ENCODE data around the gene CMTM8.
A peak's percentile ranks its signal among the peaks of the same experiment; 100 is the strongest.

CMTM8 gene

GRCh38 chr3:32292085-32292796 is 53.8 kb downstream of the CMTM8 start:
- WGBS, 2 donors (ENCODE audit: extremely low coverage in 2 of 2, insufficient read length in 2 of 2, insufficient replicate concordance in 1 of 2), result no CpG with 5 or more reads among the region's 7 CpGs

GRCh38 chr3:32293903-32294302 is 55.4 kb downstream of the CMTM8 start:
- H3K23ac ChIP-seq (ENCODE audit: low read depth, low read length, poor library complexity), result no peak overlapping the region
- no peak overlapping the region for H2AK5ac ChIP-seq (ENCODE audit: low read depth, low read length)
- no peak overlapping the region for H2BK15ac ChIP-seq (ENCODE audit: low read length)
- H3K14ac ChIP-seq (ENCODE audit: low read length), result no peak overlapping the region
- WGBS, 2 donors (ENCODE audit: extremely low coverage in 2 of 2, insufficient read length in 2 of 2, insufficient replicate concordance in 1 of 2), result no CpG with 5 or more reads among the region's 3 CpGs
- no peak overlapping the region for H3K18ac ChIP-seq (ENCODE audit: low read length)
- no peaks in the 10 kb centered on the region for H3K36me3 ChIP-seq (replicated peaks in 1 of 2; ENCODE audit: control insufficient read depth in 2 of 2, insufficient read depth in 2 of 2, low read length in 2 of 2)
- H3K4me3 ChIP-seq (ENCODE audit: low read length in 2 of 2), result no peak overlapping the region
- no peak overlapping the region for H2AFZ ChIP-seq (ENCODE audit: low read length)
- H3K9ac ChIP-seq (ENCODE audit: low read depth, low read length, poor library complexity), result no peak overlapping the region
- no peak overlapping the region for H2BK5ac ChIP-seq (ENCODE audit: low read length)
- no peaks in the 10 kb centered on the region for H3K79me1 ChIP-seq (ENCODE audit: low read depth, low read length)
- H3K9me3 ChIP-seq (replicated peaks in 1 of 2; ENCODE audit: control insufficient read depth in 2 of 2, insufficient read depth in 1 of 2, low read depth in 1 of 2, low read length in 2 of 2), result no peaks in the 10 kb centered on the region
- no peak overlapping the region for H3K4me2 ChIP-seq (ENCODE audit: insufficient read depth, low read length, poor library complexity, severe bottlenecking)
- H3K4ac ChIP-seq (ENCODE audit: low read length), result no peak overlapping the region
- H3K27ac ChIP-seq (replicated peaks; ENCODE audit: low read length), result no peak overlapping the region
- peaks cover 0 to 3% of the 10 kb centered on the region in 2 donors for H3K4me1 ChIP-seq (ENCODE audit: control insufficient read depth in 2 of 2, insufficient read depth in 1 of 2, low read depth in 1 of 2, low read length in 2 of 2)
- H2BK120ac ChIP-seq (ENCODE audit: low read depth, low read length), result no peak overlapping the region
- H2BK12ac ChIP-seq (ENCODE audit: low read length), result no peak overlapping the region
- H4K91ac ChIP-seq (ENCODE audit: low read depth, low read length, poor library complexity), result no peak overlapping the region
- no peak overlapping the region for H4K8ac ChIP-seq (ENCODE audit: low read depth, low read length)
- no peaks in the 10 kb centered on the region for H3K27me3 ChIP-seq (ENCODE audit: control insufficient read depth in 3 of 3, insufficient read depth in 3 of 3, low read depth in 1 of 3, low read length in 3 of 3)
- DNase-seq (ENCODE audit: low spot score), result no peak

More at GRCh38 chr3:32292085-32292796, 53.8 kb downstream of the CMTM8 start:
- DNase-seq (ENCODE audit: low spot score), result no peak
- H3K79me1 ChIP-seq (ENCODE audit: low read depth, low read length), result no peaks in the 10 kb centered on the region
- peaks cover 0 to under 1% of the 10 kb centered on the region in 2 donors for H3K4me1 ChIP-seq (ENCODE audit: control insufficient read depth in 2 of 2, insufficient read depth in 1 of 2, low read depth in 1 of 2, low read length in 2 of 2)
- no peak overlapping the region for H3K14ac ChIP-seq (ENCODE audit: low read length)
- no peak overlapping the region for H2BK15ac ChIP-seq (ENCODE audit: low read length)
- no peak overlapping the region for H2BK12ac ChIP-seq (ENCODE audit: low read length)
- no peak overlapping the region for H3K4me2 ChIP-seq (ENCODE audit: insufficient read depth, low read length, poor library complexity, severe bottlenecking)
- H4K91ac ChIP-seq (ENCODE audit: low read depth, low read length, poor library complexity), result no peak overlapping the region
- no peaks in the 10 kb centered on the region for H3K36me3 ChIP-seq (replicated peaks in 1 of 2; ENCODE audit: control insufficient read depth in 2 of 2, insufficient read depth in 2 of 2, low read length in 2 of 2)
- H3K4me3 ChIP-seq (ENCODE audit: low read length in 2 of 2), result no peak overlapping the region
- no peak overlapping the region for H3K9ac ChIP-seq (ENCODE audit: low read depth, low read length, poor library complexity)
- no peak overlapping the region for H3K18ac ChIP-seq (ENCODE audit: low read length)
- no peak overlapping the region for H2BK5ac ChIP-seq (ENCODE audit: low read length)
- H4K8ac ChIP-seq (ENCODE audit: low read depth, low read length), result no peak overlapping the region
- H3K27me3 ChIP-seq (ENCODE audit: control insufficient read depth in 3 of 3, insufficient read depth in 3 of 3, low read depth in 1 of 3, low read length in 3 of 3), result no peaks in the 10 kb centered on the region
- no peak overlapping the region for H2BK120ac ChIP-seq (ENCODE audit: low read depth, low read length)
- H3K27ac ChIP-seq (replicated peaks; ENCODE audit: low read length), result no peak overlapping the region
- no peaks in the 10 kb centered on the region for H3K9me3 ChIP-seq (replicated peaks in 1 of 2; ENCODE audit: control insufficient read depth in 2 of 2, insufficient read depth in 1 of 2, low read depth in 1 of 2, low read length in 2 of 2)
- H2AK5ac ChIP-seq (ENCODE audit: low read depth, low read length), result no peak overlapping the region
- H2AFZ ChIP-seq (ENCODE audit: low read length), result no peak overlapping the region
- H3K4ac ChIP-seq (ENCODE audit: low read length), result no peak overlapping the region
- H3K23ac ChIP-seq (ENCODE audit: low read depth, low read length, poor library complexity), result no peak overlapping the region

- H3K4me1 ChIP-seq (ENCODE audit: control insufficient read depth in 2 of 2, insufficient read depth in 1 of 2, low read depth in 1 of 2, low read length in 2 of 2), result peaks cover 0 to 3% of the 10 kb centered on the region in 2 donors
- H3K9ac ChIP-seq (ENCODE audit: low read depth, low read length, poor library complexity), result no peak overlapping the region
- H2AK5ac ChIP-seq (ENCODE audit: low read depth, low read length), result no peak overlapping the region
- no peaks in the 10 kb centered on the region for H3K9me3 ChIP-seq (replicated peaks in 1 of 2; ENCODE audit: control insufficient read depth in 2 of 2, insufficient read depth in 1 of 2, low read depth in 1 of 2, low read length in 2 of 2)
- H3K79me1 ChIP-seq (ENCODE audit: low read depth, low read length), result no peaks in the 10 kb centered on the region
- DNase-seq (ENCODE audit: low spot score), result peak; percentile 70
- H3K23ac ChIP-seq (ENCODE audit: low read depth, low read length, poor library complexity), result no peak overlapping the region
- H2BK15ac ChIP-seq (ENCODE audit: low read length), result no peak overlapping the region
- H2BK5ac ChIP-seq (ENCODE audit: low read length), result no peak overlapping the region
- no peak overlapping the region for H3K27ac ChIP-seq (replicated peaks; ENCODE audit: low read length)
- H3K4me3 ChIP-seq (ENCODE audit: low read length in 2 of 2), result no peak overlapping the region
- no peak overlapping the region for H3K4ac ChIP-seq (ENCODE audit: low read length)
- peak overlapping the region; percentile 42 for H2AFZ ChIP-seq (ENCODE audit: low read length)
- H3K18ac ChIP-seq (ENCODE audit: low read length), result no peak overlapping the region
- no CpG with 5 or more reads among the region's 8 CpGs for WGBS, 2 donors (ENCODE audit: extremely low coverage in 2 of 2, insufficient read length in 2 of 2, insufficient replicate concordance in 1 of 2)
- no peak overlapping the region for H3K14ac ChIP-seq (ENCODE audit: low read length)
- no peaks in the 10 kb centered on the region for H3K27me3 ChIP-seq (ENCODE audit: control insufficient read depth in 3 of 3, insufficient read depth in 3 of 3, low read depth in 1 of 3, low read length in 3 of 3)
- no peaks in the 10 kb centered on the region for H3K36me3 ChIP-seq (replicated peaks in 1 of 2; ENCODE audit: control insufficient read depth in 2 of 2, insufficient read depth in 2 of 2, low read length in 2 of 2)
- no peak overlapping the region for H4K91ac ChIP-seq (ENCODE audit: low read depth, low read length, poor library complexity)
- H2BK120ac ChIP-seq (ENCODE audit: low read depth, low read length), result no peak overlapping the region
- no peak overlapping the region for H3K4me2 ChIP-seq (ENCODE audit: insufficient read depth, low read length, poor library complexity, severe bottlenecking)
- no peak overlapping the region for H2BK12ac ChIP-seq (ENCODE audit: low read length)
- no peak overlapping the region for H4K8ac ChIP-seq (ENCODE audit: low read depth, low read length)
Observed at GRCh38 chr3:32296251-32297204, 58.0 kb downstream of the CMTM8 start.

- Histone ChIP-seq H3K27ac (replicated peaks; ENCODE audit: low read length) (no peak overlapping the region), H3K27me3 (ENCODE audit: control insufficient read depth in 3 of 3, insufficient read depth in 3 of 3, low read depth in 1 of 3, low read length in 3 of 3) (no peaks in the 10 kb centered on the region), H2BK12ac (ENCODE audit: low read length) (no peak overlapping the region), H2BK15ac (ENCODE audit: low read length) (no peak overlapping the region), H3K4me2 (ENCODE audit: insufficient read depth, low read length, poor library complexity, severe bottlenecking) (no peak overlapping the region), H3K23ac (ENCODE audit: low read depth, low read length, poor library complexity) (no peak overlapping the region), H3K9me3 (replicated peaks in 1 of 2; ENCODE audit: control insufficient read depth in 2 of 2, insufficient read depth in 1 of 2, low read depth in 1 of 2, low read length in 2 of 2) (no peaks in the 10 kb centered on the region), H3K4me1 (ENCODE audit: control insufficient read depth in 2 of 2, insufficient read depth in 1 of 2, low read depth in 1 of 2, low read length in 2 of 2) (peaks cover 0 to 4% of the 10 kb centered on the region in 2 donors), H2AK5ac (ENCODE audit: low read depth, low read length) (no peak overlapping the region), H2AFZ (ENCODE audit: low read length) (no peak overlapping the region), H2BK5ac (ENCODE audit: low read length) (no peak overlapping the region), H3K9ac (ENCODE audit: low read depth, low read length, poor library complexity) (no peak overlapping the region), H3K36me3 (replicated peaks in 1 of 2; ENCODE audit: control insufficient read depth in 2 of 2, insufficient read depth in 2 of 2, low read length in 2 of 2) (no peaks in the 10 kb centered on the region), H3K14ac (ENCODE audit: low read length) (no peak overlapping the region), H2BK120ac (ENCODE audit: low read depth, low read length) (no peak overlapping the region), H3K18ac (ENCODE audit: low read length) (no peak overlapping the region), H3K4ac (ENCODE audit: low read length) (no peak overlapping the region), H4K8ac (ENCODE audit: low read depth, low read length) (no peak overlapping the region), H4K91ac (ENCODE audit: low read depth, low read length, poor library complexity) (no peak overlapping the region), H3K79me1 (ENCODE audit: low read depth, low read length) (no peaks in the 10 kb centered on the region), H3K4me3 (ENCODE audit: low read length in 2 of 2) (no peak overlapping the region)
- no CpG with 5 or more reads among the region's 5 CpGs for WGBS, 2 donors (ENCODE audit: extremely low coverage in 2 of 2, insufficient read length in 2 of 2, insufficient replicate concordance in 1 of 2)
- DNase-seq (ENCODE audit: low spot score), result no peak
Observed at GRCh38 chr3:32297366-32297765, 58.9 kb downstream of the CMTM8 start.
